ENCODE data around the gene IL1RN. TPM values are rescaled to one million over a fixed set of nuclear protein-coding genes. Genes with fewer than 3 reads are reported as not detected.

IL1RN gene
- total and polyA plus RNA-seq, 2 of the 13 experiments (the other 11 are each of a cell fraction or from before 2014, with no cell fraction given), result 21.2 to 101 TPM

DNA sequence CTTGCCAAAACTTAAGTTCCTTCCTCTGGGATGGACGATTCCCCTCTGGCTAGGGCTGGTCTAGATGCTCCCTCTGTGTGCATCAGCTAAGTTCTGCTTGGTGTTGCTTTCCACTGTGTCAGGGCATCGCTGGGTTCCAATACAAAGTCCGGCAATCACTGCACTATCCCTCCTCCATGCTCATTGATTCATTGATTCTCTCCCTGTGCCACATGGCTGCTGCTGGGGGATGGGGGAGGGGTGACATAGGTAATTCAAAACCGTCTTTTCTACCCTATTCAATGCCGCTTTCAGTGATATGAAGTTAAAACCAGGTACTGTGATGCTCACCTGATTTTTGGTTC, 22.8 kb downstream of the IL1RN start (continued):
- TF ChIP-seq, protein P1, sequence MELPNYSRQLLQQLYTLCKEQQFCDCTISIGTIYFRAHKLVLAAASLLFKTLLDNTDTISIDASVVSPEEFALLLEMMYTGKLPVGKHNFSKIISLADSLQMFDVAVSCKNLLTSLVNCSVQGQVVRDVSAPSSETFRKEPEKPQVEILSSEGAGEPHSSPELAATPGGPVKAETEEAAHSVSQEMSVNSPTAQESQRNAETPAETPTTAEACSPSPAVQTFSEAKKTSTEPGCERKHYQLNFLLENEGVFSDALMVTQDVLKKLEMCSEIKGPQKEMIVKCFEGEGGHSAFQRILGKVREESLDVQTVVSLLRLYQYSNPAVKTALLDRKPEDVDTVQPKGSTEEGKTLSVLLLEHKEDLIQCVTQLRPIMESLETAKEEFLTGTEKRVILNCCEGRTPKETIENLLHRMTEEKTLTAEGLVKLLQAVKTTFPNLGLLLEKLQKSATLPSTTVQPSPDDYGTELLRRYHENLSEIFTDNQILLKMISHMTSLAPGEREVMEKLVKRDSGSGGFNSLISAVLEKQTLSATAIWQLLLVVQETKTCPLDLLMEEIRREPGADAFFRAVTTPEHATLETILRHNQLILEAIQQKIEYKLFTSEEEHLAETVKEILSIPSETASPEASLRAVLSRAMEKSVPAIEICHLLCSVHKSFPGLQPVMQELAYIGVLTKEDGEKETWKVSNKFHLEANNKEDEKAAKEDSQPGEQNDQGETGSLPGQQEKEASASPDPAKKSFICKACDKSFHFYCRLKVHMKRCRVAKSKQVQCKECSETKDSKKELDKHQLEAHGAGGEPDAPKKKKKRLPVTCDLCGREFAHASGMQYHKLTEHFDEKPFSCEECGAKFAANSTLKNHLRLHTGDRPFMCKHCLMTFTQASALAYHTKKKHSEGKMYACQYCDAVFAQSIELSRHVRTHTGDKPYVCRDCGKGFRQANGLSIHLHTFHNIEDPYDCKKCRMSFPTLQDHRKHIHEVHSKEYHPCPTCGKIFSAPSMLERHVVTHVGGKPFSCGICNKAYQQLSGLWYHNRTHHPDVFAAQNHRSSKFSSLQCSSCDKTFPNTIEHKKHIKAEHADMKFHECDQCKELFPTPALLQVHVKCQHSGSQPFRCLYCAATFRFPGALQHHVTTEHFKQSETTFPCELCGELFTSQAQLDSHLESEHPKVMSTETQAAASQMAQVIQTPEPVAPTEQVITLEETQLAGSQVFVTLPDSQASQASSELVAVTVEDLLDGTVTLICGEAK (IDR thresholded peaks at IDR 0.05), result no peak
- TF ChIP-seq, protein P1 (CRISPR knock-in tag; IDR thresholded peaks at IDR 0.05), result no peak
- TF ChIP-seq, protein P2, sequence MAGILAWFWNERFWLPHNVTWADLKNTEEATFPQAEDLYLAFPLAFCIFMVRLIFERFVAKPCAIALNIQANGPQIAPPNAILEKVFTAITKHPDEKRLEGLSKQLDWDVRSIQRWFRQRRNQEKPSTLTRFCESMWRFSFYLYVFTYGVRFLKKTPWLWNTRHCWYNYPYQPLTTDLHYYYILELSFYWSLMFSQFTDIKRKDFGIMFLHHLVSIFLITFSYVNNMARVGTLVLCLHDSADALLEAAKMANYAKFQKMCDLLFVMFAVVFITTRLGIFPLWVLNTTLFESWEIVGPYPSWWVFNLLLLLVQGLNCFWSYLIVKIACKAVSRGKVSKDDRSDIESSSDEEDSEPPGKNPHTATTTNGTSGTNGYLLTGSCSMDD (CRISPR knock-in tag; IDR thresholded peaks at IDR 0.05), result no peak
- TF ChIP-seq ZNF430 (CRISPR knock-in tag; IDR thresholded peaks at IDR 0.05), result no peak
- no peak for TF ChIP-seq ZNF773 (CRISPR knock-in tag; IDR thresholded peaks at IDR 0.05; ENCODE audit: borderline replicate concordance)
- TF ChIP-seq ZNF343 (CRISPR knock-in tag; IDR thresholded peaks at IDR 0.05), result no peak
